NCI-H526 (cell line): ENCODE results near the gene SLC24A1.

Experiments
- DNase-seq, 2 experiments: peaks; one replicate each; lab custom pipeline; 2025; lab: John Stamatoyannopoulos, UW

SLC24A1 gene

GRCh38 chr15:65653341-65653740 is 31.6 kb downstream of the SLC24A1 start:
- no peak for DNase-seq

- no peak for DNase-seq
These were observed 32.2 kb downstream of the SLC24A1 start for GRCh38 chr15:65653801-65654521.

GRCh38 chr15:65655026-65655425 is 33.3 kb downstream of the SLC24A1 start:
- DNase-seq: no peak

GRCh38 chr15:65655457-65655856 is 33.7 kb downstream of the SLC24A1 start:
- no peak for DNase-seq

- DNase-seq: no peak
These were observed 37.8 kb downstream of the SLC24A1 start for GRCh38 chr15:65659502-65660052.

GRCh38 chr15:65660927-65661326 is 39.2 kb downstream of the SLC24A1 start:
- DNase-seq: no peak

GRCh38 chr15:65663521-65663920 is 41.8 kb downstream of the SLC24A1 start:
- no peak for DNase-seq

- no peak for DNase-seq
These were observed 44.5 kb downstream of the SLC24A1 start for GRCh38 chr15:65666257-65666656.

- DNase-seq: no peak
These were observed 53.8 kb downstream of the SLC24A1 start for GRCh38 chr15:65675551-65675950.

- DNase-seq: no peak
These were observed 54.4 kb downstream of the SLC24A1 start for GRCh38 chr15:65676123-65676522.

- DNase-seq: no peak
These were observed 58.8 kb downstream of the SLC24A1 start for GRCh38 chr15:65680544-65680943.

- no peak for DNase-seq
These were observed 60.7 kb downstream of the SLC24A1 start for GRCh38 chr15:65682404-65682911.

- no peak for DNase-seq
These were observed 66.7 kb downstream of the SLC24A1 start for GRCh38 chr15:65688462-65688861.

- no peak for DNase-seq
These were observed 68.4 kb downstream of the SLC24A1 start for GRCh38 chr15:65690173-65690572.

GRCh38 chr15:65690778-65691177 is 69.0 kb downstream of the SLC24A1 start:
- no peak for DNase-seq

- DNase-seq: no peak
These were observed 73.3 kb downstream of the SLC24A1 start for GRCh38 chr15:65695081-65695480.
